Ectodermal cell (in vitro differentiated cells): ENCODE measurements around the gene BAMBI.
A peak's percentile ranks its signal among the peaks of the same experiment; 100 is the strongest.

Experiments
- H3K27ac ChIP-seq: 2 replicates; pipeline ENCODE4 v1.7.0; 2013; ENCODE audit warnings: mild to moderate bottlenecking, low read depth, low read length; ENCODE audit not compliant: insufficient read depth, poor library complexity, severe bottlenecking
- H3K27me3 ChIP-seq: 2 replicates; pipeline ENCODE4 v1.7.0; 2013; ENCODE audit warnings: mild to moderate bottlenecking, low read length; ENCODE audit not compliant: insufficient read depth, control insufficient read depth, poor library complexity, severe bottlenecking
- H3K36me3 ChIP-seq: one replicate; pipeline ENCODE4 v1.7.0; 2013; ENCODE audit warnings: low read length; ENCODE audit not compliant: control insufficient read depth, insufficient read depth
- H3K4me1 ChIP-seq: one replicate; pipeline ENCODE4 v1.7.0; 2013; ENCODE audit warnings: low read length; ENCODE audit not compliant: control insufficient read depth, insufficient read depth
- H3K4me3 ChIP-seq: 2 replicates; pipeline ENCODE4 v1.7.0; 2013; ENCODE audit warnings: low read depth, low read length, control low read depth; ENCODE audit not compliant: insufficient read depth
- H3K9me3 ChIP-seq: 2 replicates; pipeline ENCODE4 v1.7.0; 2013; ENCODE audit warnings: mild to moderate bottlenecking, low read length, moderate library complexity; ENCODE audit not compliant: control insufficient read depth
- WGBS, 2 experiments: methylation state at CpG; one replicate each; pipeline ENCODE4 v1.1.7; 2013; ENCODE audit warnings: missing lambda C conversion rate in 2 of 2; 5-methylcytosine and 5-hydroxymethylcytosine counted together

BAMBI gene

GRCh38 chr10:28717656-28718201, 40.4 kb downstream of the BAMBI start:
- Histone ChIP-seq H3K27ac (no peak overlapping the region), H3K4me1 (peaks cover 9% of the 10 kb centered on the region), H3K36me3 (no peaks in the 10 kb centered on the region), H3K4me3 (no peak overlapping the region), H3K9me3 (no peaks in the 10 kb centered on the region), H3K27me3 (peaks cover 21% of the 10 kb centered on the region)
- WGBS, 2 experiments: 86 to 91% methylated on average over 3 of the region's 3 CpGs

- peaks cover 32% of the 10 kb centered on the region for H3K27me3 ChIP-seq
- peaks cover 9% of the 10 kb centered on the region for H3K4me1 ChIP-seq
- no peak overlapping the region for H3K4me3 ChIP-seq
- no peaks in the 10 kb centered on the region for H3K36me3 ChIP-seq
- no peaks in the 10 kb centered on the region for H3K9me3 ChIP-seq
- WGBS, 2 experiments: 87 to 91% methylated on average over 7 to 8 of the region's 8 CpGs
- no peak overlapping the region for H3K27ac ChIP-seq
These were observed 42.6 kb downstream of the BAMBI start for GRCh38 chr10:28719789-28720436.

DNA sequence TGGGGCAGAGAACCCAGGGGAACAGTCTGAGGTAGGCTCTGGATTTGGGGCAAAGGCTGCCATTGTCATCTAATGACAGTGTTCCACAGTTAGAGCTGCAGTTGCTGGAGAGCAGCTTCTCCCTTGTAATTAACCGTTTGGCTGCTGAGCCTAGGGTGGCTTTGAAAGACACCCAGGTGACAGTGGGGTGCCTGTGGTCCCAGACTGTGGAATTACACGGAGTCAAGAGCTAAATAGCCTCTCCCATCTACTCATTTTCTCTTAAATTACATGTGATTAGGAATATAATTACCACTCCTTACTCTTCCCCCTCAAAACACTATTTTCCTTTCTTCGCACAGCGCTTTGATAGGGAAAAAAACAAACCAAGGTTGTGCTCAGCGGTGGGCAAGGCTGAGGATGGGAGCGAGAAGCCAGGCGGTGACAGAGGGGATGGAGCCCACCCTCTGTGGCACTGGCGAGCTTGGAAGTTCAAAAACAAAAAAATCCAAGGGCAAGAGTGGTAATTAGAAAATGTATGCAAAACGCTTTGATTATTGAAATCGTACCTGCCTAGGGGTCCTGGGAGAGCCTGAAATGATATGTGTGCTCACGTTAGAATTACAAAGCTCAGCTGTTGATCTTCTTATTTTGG, 44.1 kb downstream of the BAMBI start:
- Histone ChIP-seq H3K9me3 (no peaks in the 10 kb centered on the region), H3K36me3 (no peaks in the 10 kb centered on the region), H3K4me1 (peaks cover 9% of the 10 kb centered on the region), H3K27ac (no peak overlapping the region), H3K27me3 (peaks cover 32% of the 10 kb centered on the region), H3K4me3 (peak overlapping the region; percentile 44)
- 5 to 8% methylated on average over 10 to 11 of the region's 11 CpGs for WGBS, 2 experiments

DNA sequence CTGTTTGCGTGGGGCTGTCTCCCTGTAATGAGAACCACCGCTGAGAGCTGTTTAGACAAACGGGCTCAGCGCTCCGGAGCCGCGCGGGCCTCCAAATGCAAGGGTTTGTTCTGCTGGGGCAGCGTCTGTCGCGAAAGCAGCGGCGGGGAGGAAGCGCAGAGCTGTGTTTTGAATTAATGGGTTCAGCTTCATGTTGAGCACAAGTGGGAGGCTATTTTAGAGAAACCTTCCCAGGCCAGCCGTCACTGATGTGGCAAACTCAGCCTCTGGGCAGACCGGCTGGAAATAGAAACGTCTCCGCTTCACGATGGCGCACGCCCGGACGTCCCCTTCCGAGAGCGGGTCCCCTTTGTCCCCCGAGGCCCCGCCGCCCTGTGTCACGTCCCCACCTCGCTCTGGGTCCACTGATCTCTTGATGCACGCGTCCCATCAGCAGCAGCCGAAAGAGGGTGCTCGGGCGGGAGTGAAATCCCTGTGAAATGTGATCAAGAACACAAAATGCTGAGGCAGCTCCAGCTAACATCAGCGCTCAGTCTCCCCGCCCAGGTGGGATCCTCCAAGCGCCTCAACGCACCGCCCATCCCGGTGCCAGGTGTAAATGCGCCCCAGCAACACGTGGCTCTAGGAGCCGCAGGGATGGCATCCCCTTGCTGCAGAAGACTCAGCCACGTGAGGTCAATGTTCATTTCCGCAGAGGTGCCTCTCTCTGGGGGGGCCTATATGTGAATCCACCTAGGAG, 44.9 kb downstream of the BAMBI start:
- Histone ChIP-seq H3K4me1 (peaks cover 9% of the 10 kb centered on the region), H3K27ac (no peak overlapping the region), H3K9me3 (no peaks in the 10 kb centered on the region), H3K36me3 (no peaks in the 10 kb centered on the region), H3K4me3 (peak overlapping the region; percentile 44), H3K27me3 (peaks cover 32% of the 10 kb centered on the region)
- 1% methylated on average over 46 of the region's 46 CpGs for WGBS, 2 experiments

- Histone ChIP-seq H3K27ac (no peak overlapping the region), H3K27me3 (peaks cover 5% of the 10 kb centered on the region), H3K36me3 (no peaks in the 10 kb centered on the region), H3K4me3 (no peak overlapping the region), H3K4me1 (no peaks in the 10 kb centered on the region), H3K9me3 (no peaks in the 10 kb centered on the region)
- WGBS, 2 experiments: 91% methylated on average over 1 of the region's 1 CpG; no CpG with 5 or more reads in 1 of the 2 experiments
These were observed 51.0 kb downstream of the BAMBI start for GRCh38 chr10:28728366-28728765.

DNA sequence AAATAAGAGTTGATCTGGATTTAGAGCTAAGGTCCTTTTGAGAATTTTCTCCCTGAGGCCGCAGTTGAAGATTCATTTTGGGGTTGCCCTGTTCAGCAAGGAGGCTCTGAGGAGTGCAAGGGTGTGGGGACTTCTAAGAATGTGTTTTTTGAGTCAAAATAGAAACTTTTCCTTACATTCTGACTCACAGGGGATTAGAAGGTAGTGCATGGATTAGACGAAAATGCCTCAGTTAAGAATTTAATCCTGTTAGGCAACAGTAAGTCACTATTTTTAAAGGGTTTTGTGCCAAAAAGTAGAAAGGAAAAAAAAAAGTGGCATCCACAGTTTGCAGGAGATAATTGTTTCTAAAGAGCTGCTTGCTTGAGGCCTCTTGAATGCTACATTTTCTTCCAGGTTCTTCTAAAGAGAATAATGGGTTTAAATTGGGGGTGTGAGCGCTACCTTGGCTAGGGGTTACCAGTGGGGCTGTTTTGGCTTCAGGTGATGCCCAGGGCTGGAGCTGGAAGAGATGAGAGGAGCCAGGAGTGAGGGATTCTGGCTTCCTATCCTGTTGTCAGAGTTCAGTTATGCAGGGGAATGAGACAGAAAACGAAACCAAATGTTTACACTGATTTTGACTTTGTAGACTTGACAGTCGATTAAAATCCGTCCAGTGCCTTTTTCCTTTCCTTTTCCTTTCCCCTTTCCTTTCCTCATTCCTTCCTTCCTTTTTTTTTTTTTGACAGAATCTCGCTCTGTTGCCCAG, 52.9 kb downstream of the BAMBI start:
- Histone ChIP-seq H3K4me1 (no peaks in the 10 kb centered on the region), H3K36me3 (no peaks in the 10 kb centered on the region), H3K27ac (no peak overlapping the region), H3K4me3 (no peak overlapping the region), H3K27me3 (no peaks in the 10 kb centered on the region), H3K9me3 (no peaks in the 10 kb centered on the region)
- 91 to 92% methylated on average over 7 of the region's 7 CpGs for WGBS, 2 experiments

GRCh38 chr10:28732091-28732490, 54.8 kb downstream of the BAMBI start:
- Histone ChIP-seq H3K9me3 (no peaks in the 10 kb centered on the region), H3K27ac (no peak overlapping the region), H3K36me3 (no peaks in the 10 kb centered on the region), H3K4me1 (no peaks in the 10 kb centered on the region), H3K27me3 (no peaks in the 10 kb centered on the region), H3K4me3 (no peak overlapping the region)
- WGBS, 2 experiments: 93% methylated on average over 8 of the region's 8 CpGs
